RCC 7860 (cell line): Measurements from ENCODE around the gene CLPSL2.

ENCODE experiments used
- DNase-seq: peaks from one replicate; pipeline ENCODE4 v3.0.0-alpha.2; 2015; ENCODE audit warnings: low spot score
- FAIRE-seq: peaks from 2 replicates; lab custom pipeline; 2012; peaks lifted over from hg19 to GRCh38; lab: Jason Lieb, UNC

Gene CLPSL2

DNA sequence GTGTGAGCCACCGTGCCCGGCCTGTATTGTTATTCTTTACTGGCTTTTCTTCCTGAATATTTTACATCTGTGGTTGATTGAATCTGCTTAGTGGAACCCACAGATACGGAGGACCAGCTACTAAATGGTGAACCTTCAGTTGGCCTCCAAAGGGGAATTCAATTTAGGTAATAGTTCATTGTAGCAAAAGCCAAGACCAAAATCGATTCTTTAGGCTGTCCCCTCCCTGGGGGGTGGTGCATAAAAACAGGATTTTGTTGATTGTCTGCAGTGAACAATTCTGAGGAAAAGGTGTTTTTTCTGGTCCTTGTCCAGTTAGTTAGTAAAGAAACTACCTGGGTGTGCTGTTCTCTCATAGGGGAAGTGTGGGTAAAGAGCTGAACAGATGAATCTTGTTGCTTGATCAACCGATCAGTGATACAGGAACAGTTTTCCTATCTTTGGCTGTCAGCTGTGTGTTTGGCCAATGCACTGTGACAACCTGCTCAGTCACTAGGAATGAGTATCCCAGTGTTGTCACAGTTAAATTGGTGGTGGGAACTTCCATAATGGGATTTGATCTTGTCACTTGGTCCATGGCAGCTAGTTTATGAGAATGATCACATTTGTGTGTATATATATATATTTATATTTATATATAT lies 48.3 kb downstream of the CLPSL2 start:
- FAIRE-seq: no peak
- no peak for DNase-seq
